ENCODE data around the gene SNTB2. TPM values are rescaled to one million over a fixed set of nuclear protein-coding genes. Genes with fewer than 3 reads are reported as not detected.

Gene SNTB2
- polyA plus RNA-seq, 3 donors = 1.2 to 6.0 (median 5.0) TPM

GRCh38 chr16:69223882-69224281, 36.9 kb downstream of the SNTB2 start:
- Histone ChIP-seq H3K4me3 (replicated peaks in 1 of 3; ENCODE audit: low read depth in 2 of 3, low read length in 3 of 3) (no peak overlapping the region), H3K4me1 (ENCODE audit: control insufficient read depth in 1 of 2, insufficient read depth in 2 of 2, low read length in 2 of 2) (no peaks in the 10 kb centered on the region), H2AFZ (ENCODE audit: insufficient read depth, low read depth, low read length, poor library complexity, severe bottlenecking) (no peak overlapping the region), H3K79me2 (ENCODE audit: insufficient read depth, low read length) (no peaks in the 10 kb centered on the region), H3K36me3 (replicated peaks in 1 of 2; ENCODE audit: control insufficient read depth in 1 of 2, insufficient read depth in 2 of 2, low read length in 2 of 2) (no peaks in the 10 kb centered on the region), H3K9me3 (replicated peaks in 1 of 2; ENCODE audit: control insufficient read depth in 1 of 2, insufficient read depth in 1 of 2, low read length in 2 of 2) (no peaks in the 10 kb centered on the region), H3K27ac (ENCODE audit: low read depth in 1 of 2, low read length in 2 of 2) (no peak overlapping the region), H3K27me3 (ENCODE audit: control insufficient read depth in 2 of 2, insufficient read depth in 2 of 2, low read length in 2 of 2) (no peaks in the 10 kb centered on the region), H4K20me1 (ENCODE audit: insufficient read depth, low read length) (peaks cover 16% of the 10 kb centered on the region), H3K4me2 (replicated peaks; ENCODE audit: extremely low read depth, low read length, poor library complexity, severe bottlenecking) (no peak overlapping the region), H3K9ac (ENCODE audit: insufficient read depth, low read length, poor library complexity, severe bottlenecking) (no peak overlapping the region)
- Mint-ChIP-seq H3K4me3 (no peak overlapping the region), H3K27me3 (ENCODE audit: low read depth in 3 of 3) (peaks cover 6 to 14% (median 7%) of the 10 kb centered on the region in 3 donors), H3K9me3 (peaks cover 0 to 2% (median 0%) of the 10 kb centered on the region in 7 donors), H3K36me3 (no peaks in the 10 kb centered on the region), H3K4me1 (no peaks in the 10 kb centered on the region), H3K27ac (no peak overlapping the region)
- intact Hi-C loops (cut with micrococcal nuclease) = no loop called here
- TF ChIP-seq CTCF (IDR thresholded peaks at IDR 0.05) = no peak
- no peak for DNase-seq
- WGBS (ENCODE audit: insufficient coverage) = 100% methylated on average over 1 of the region's 6 CpGs

GRCh38 chr16:69225121-69225520, 38.2 kb downstream of the SNTB2 start:
- Mint-ChIP-seq H3K4me1 (no peaks in the 10 kb centered on the region), H3K27ac (no peak overlapping the region), H3K36me3 (no peaks in the 10 kb centered on the region), H3K4me3 (no peak overlapping the region), H3K27me3 (ENCODE audit: low read depth in 3 of 3) (peaks cover 5 to 13% (median 6%) of the 10 kb centered on the region in 3 donors), H3K9me3 (peaks cover 0 to 2% (median 0%) of the 10 kb centered on the region in 7 donors)
- H3K9ac ChIP-seq (ENCODE audit: insufficient read depth, low read length, poor library complexity, severe bottlenecking) = no peak overlapping the region
- WGBS (ENCODE audit: insufficient coverage) = no CpG with 5 or more reads among the region's 7 CpGs
- H4K20me1 ChIP-seq (ENCODE audit: insufficient read depth, low read length) = peaks cover 12% of the 10 kb centered on the region
- H3K9me3 ChIP-seq (replicated peaks in 1 of 2; ENCODE audit: control insufficient read depth in 1 of 2, insufficient read depth in 1 of 2, low read length in 2 of 2) = no peaks in the 10 kb centered on the region
- no peak overlapping the region for H3K4me2 ChIP-seq (replicated peaks; ENCODE audit: extremely low read depth, low read length, poor library complexity, severe bottlenecking)
- no peaks in the 10 kb centered on the region for H3K36me3 ChIP-seq (replicated peaks in 1 of 2; ENCODE audit: control insufficient read depth in 1 of 2, insufficient read depth in 2 of 2, low read length in 2 of 2)
- no peak overlapping the region for H3K4me3 ChIP-seq (replicated peaks in 1 of 3; ENCODE audit: low read depth in 2 of 3, low read length in 3 of 3)
- DNase-seq = no peak
- intact Hi-C loops (cut with micrococcal nuclease) = no loop called here
- H2AFZ ChIP-seq (ENCODE audit: insufficient read depth, low read depth, low read length, poor library complexity, severe bottlenecking) = no peak overlapping the region
- H3K4me1 ChIP-seq (ENCODE audit: control insufficient read depth in 1 of 2, insufficient read depth in 2 of 2, low read length in 2 of 2) = no peaks in the 10 kb centered on the region
- no peak for TF ChIP-seq CTCF (IDR thresholded peaks at IDR 0.05)
- H3K79me2 ChIP-seq (ENCODE audit: insufficient read depth, low read length) = no peaks in the 10 kb centered on the region
- H3K27ac ChIP-seq (ENCODE audit: low read depth in 1 of 2, low read length in 2 of 2) = no peak overlapping the region
- no peaks in the 10 kb centered on the region for H3K27me3 ChIP-seq (ENCODE audit: control insufficient read depth in 2 of 2, insufficient read depth in 2 of 2, low read length in 2 of 2)
